K562 (cell line): ENCODE data around the gene NR1D2. TPM values are rescaled to one million over a fixed set of nuclear protein-coding genes. Genes with fewer than 3 reads are reported as not detected.

ENCODE experiments used
- ATAC-seq: fragments of 200-7000 bp; cut with Tn5 transposase; 3 replicates; pipeline ENCODE4 v1.9.1; 2020; ENCODE audit warnings: moderate library complexity
- BruUV-seq: library from RNA; stranded (reverse); fragments of 400-500 nt; replicated peaks from 2 replicates; lab custom pipeline; 2021; lab: Mats Ljungman, UMichigan
- CTCF ChIA-PET: fragments of 300-600 bp; formaldehyde crosslinking; extraction: SDS; loops from one replicate; lab custom pipeline; 2021; ENCODE audit warnings: low intra/inter-chr PET ratio; lab: Yijun Ruan, JAX
- POLR2A ChIA-PET: fragments of 300-600, 350-650 bp; sonication (Branson Sonifier 250); formaldehyde crosslinking; extraction: SDS; loops from one replicate; lab custom pipeline; 2021; ENCODE audit warnings: antibody characterized with exemption, inconsistent platforms; lab: Yijun Ruan, JAX
- DNase-seq, 4 experiments: peaks; one replicate each; pipeline versions ENCODE4 v3.0.0 to v3.0.0-alpha.2; 2011 to 2018; ENCODE audit warnings: low spot score in 3 of 4, mixed read lengths in 3 of 4; ENCODE audit errors: extremely low read depth in 1 of 4
- FAIRE-seq: peaks from 2 replicates; lab custom pipeline; 2011; peaks lifted over from hg19 to GRCh38; lab: Jason Lieb, UNC
- H2AFZ ChIP-seq: 2 replicates; pipeline ENCODE4 v1.6.0; 2011; ENCODE audit warnings: low read depth, low read length, control low read depth, inconsistent platforms
- H3K27ac ChIP-seq: fragments of 200-600 bp; 3 replicates; pipeline ENCODE4 v1.8.0; 2011; ENCODE audit warnings: low read depth, mild to moderate bottlenecking, control low read depth, inconsistent platforms, low read length, moderate library complexity, mixed read lengths; ENCODE audit errors: extremely low read depth
- H3K27me3 ChIP-seq, 2 experiments: fragments of 300-600 bp in 1 of 2; 2 replicates in 1 of 2; 3 replicates in 1 of 2; pipeline versions ENCODE4 v1.6.0 to v1.8.0; 2011; ENCODE audit warnings: inconsistent platforms in 2 of 2, low read length in 2 of 2, mild to moderate bottlenecking in 1 of 2, mixed read lengths in 1 of 2, moderate library complexity in 1 of 2; ENCODE audit not compliant: control insufficient read depth in 2 of 2, insufficient read depth in 2 of 2
- H3K36me3 ChIP-seq: fragments of 300-600 bp; 3 replicates; pipeline ENCODE4 v1.8.0; 2011; ENCODE audit warnings: mild to moderate bottlenecking, low read length, inconsistent platforms; ENCODE audit not compliant: control insufficient read depth, insufficient read depth
- H3K4me1 ChIP-seq, 2 experiments: fragments of 200-600 bp in 1 of 2; replicated peaks in 1 of 2; 2 replicates in 1 of 2; 3 replicates in 1 of 2; pipeline versions ENCODE4 v1.5.1 to v1.8.0; 2011; ENCODE audit warnings: inconsistent platforms in 2 of 2, low read length in 2 of 2, mild to moderate bottlenecking in 1 of 2, mixed read lengths in 1 of 2, moderate library complexity in 1 of 2; ENCODE audit not compliant: control insufficient read depth in 2 of 2, insufficient read depth in 2 of 2
- H3K4me2 ChIP-seq: 2 replicates; pipeline ENCODE4 v1.6.1; 2011; ENCODE audit warnings: low read length, control low read depth, inconsistent platforms, mixed read lengths; ENCODE audit not compliant: insufficient read depth
- H3K4me3 ChIP-seq: fragments of 200-600 bp; sonication (generic), shearing (Covaris generic); 2 replicates; pipeline ENCODE4 v1.5.1; 2016; ENCODE audit warnings: control low read depth, inconsistent platforms
- H3K79me2 ChIP-seq: fragments of 200-600 bp; 3 replicates; pipeline ENCODE4 v1.8.0; 2011; ENCODE audit warnings: low read length, inconsistent platforms; ENCODE audit not compliant: control insufficient read depth, insufficient read depth
- H3K9ac ChIP-seq, 2 experiments: 2 replicates each; pipeline versions ENCODE4 v1.6.0 to v1.6.1; 2011; ENCODE audit warnings: low read depth in 2 of 2, low read length in 2 of 2, control low read depth in 1 of 2, inconsistent platforms in 1 of 2, mild to moderate bottlenecking in 1 of 2, mixed read lengths in 1 of 2; ENCODE audit not compliant: insufficient read depth in 1 of 2
- H3K9me1 ChIP-seq: one replicate; pipeline ENCODE4 v1.6.0; 2011; ENCODE audit warnings: inconsistent platforms, mild to moderate bottlenecking, low read length, moderate library complexity; ENCODE audit not compliant: control insufficient read depth, insufficient read depth
- H3K9me3 ChIP-seq: replicated peaks from 2 replicates; pipeline ENCODE4 v1.5.1; 2011; ENCODE audit warnings: low read depth, low read length, inconsistent platforms; ENCODE audit not compliant: control insufficient read depth, insufficient read depth
- H4K20me1 ChIP-seq: replicated peaks from 2 replicates; pipeline ENCODE4 v1.6.1; 2011; ENCODE audit warnings: low read length, inconsistent platforms, mixed read lengths; ENCODE audit not compliant: control insufficient read depth, insufficient read depth
- BRD9 ChIP-seq: fragments of 450-650 bp; IDR thresholded peaks from 2 replicates; pipeline ENCODE4 v1.6.1; 2018; ENCODE audit warnings: low read depth; ENCODE audit not compliant: partially characterized antibody
- CEBPG ChIP-seq, 3 experiments: fragments of 200-800 bp in 1 of 3; sonication (Bioruptor generic) in 1 of 3; sonication (generic) in 1 of 3; formaldehyde crosslinking in 1 of 3; IDR thresholded peaks in 2 of 3; conservative IDR thresholded peaks in 1 of 3; 2 replicates each; pipeline versions ENCODE4 v1.6.1 to v1.8.0; 2016 to 2022; ENCODE audit warnings: missing compliant biosample characterization in 2 of 3, missing genetic modification characterization in 2 of 3, mild to moderate bottlenecking in 1 of 3, missing genetic modification reagents in 1 of 3
- CXXC5 ChIP-seq: fragments of 250-450 bp; sonication (Bioruptor Pico); IDR thresholded peaks from 2 replicates; pipeline ENCODE4 v1.8.0; 2022; ENCODE audit warnings: inconsistent platforms, mild to moderate bottlenecking, moderate library complexity
- DMBX1 ChIP-seq: fragments of 250-450 bp; sonication (Bioruptor Pico); IDR thresholded peaks from 2 replicates; pipeline ENCODE4 v1.8.0; 2022; ENCODE audit warnings: inconsistent platforms, mild to moderate bottlenecking, moderate library complexity, borderline replicate concordance
- ETV5 ChIP-seq: sonication (generic); formaldehyde crosslinking; IDR thresholded peaks from 2 replicates; pipeline ENCODE4 v1.4.0; 2020; ENCODE audit warnings: low read depth, mild to moderate bottlenecking, missing genetic modification reagents
- MAFK ChIP-seq: IDR thresholded peaks from 2 replicates; pipeline ENCODE4 v1.6.1; 2011; ENCODE audit warnings: low read length, improper control_type of control experiment
- MTA1 ChIP-seq: fragments of 450-650 bp; IDR thresholded peaks from 2 replicates; pipeline ENCODE4 v1.6.1; 2017; ENCODE audit warnings: borderline replicate concordance
- MYC ChIP-seq, 2 experiments: fragments of 250-450 bp in 1 of 2; sonication (Bioruptor Pico) in 1 of 2; IDR thresholded peaks; 2 replicates each; pipeline versions ENCODE4 v1.5.1 to v1.6.1; 2012 to 2021; ENCODE audit warnings: low read depth in 2 of 2, borderline replicate concordance in 1 of 2, improper control_type of control experiment in 1 of 2, low read length in 1 of 2, mild to moderate bottlenecking in 1 of 2, moderate library complexity in 1 of 2
- PCBP1 ChIP-seq: fragments of 200-400 bp; formaldehyde crosslinking; IDR thresholded peaks from 2 replicates; pipeline ENCODE4 v1.6.1; 2018; ENCODE audit warnings: mild to moderate bottlenecking, low read depth, low read length; ENCODE audit not compliant: poor library complexity, severe bottlenecking
- RBM34 ChIP-seq: fragments of 200-400 bp; formaldehyde crosslinking; IDR thresholded peaks from 2 replicates; pipeline ENCODE4 v1.6.1; 2018; ENCODE audit warnings: low read length, borderline replicate concordance; ENCODE audit not compliant: insufficient read depth
- RFX1 ChIP-seq: fragments of 450-650 bp; IDR thresholded peaks from 2 replicates; pipeline ENCODE4 v1.6.1; 2016; ENCODE audit warnings: mild to moderate bottlenecking, moderate library complexity
- SMAD3 ChIP-seq: fragments of 450-650 bp; formaldehyde crosslinking; conservative IDR thresholded peaks from 2 replicates; pipeline ENCODE4 v1.4.0; 2020; ENCODE audit warnings: mild to moderate bottlenecking
- STAT5A ChIP-seq: IDR thresholded peaks from 2 replicates; pipeline ENCODE4 v1.6.1; 2012; ENCODE audit warnings: low read length, inconsistent platforms, borderline replicate concordance
- TCF3 ChIP-seq: sonication (generic); formaldehyde crosslinking; IDR thresholded peaks from 2 replicates; pipeline ENCODE4 v1.4.0; 2020; ENCODE audit warnings: mild to moderate bottlenecking, missing genetic modification reagents
- YY1 ChIP-seq, 3 experiments: IDR thresholded peaks; 2 replicates each; pipeline ENCODE4 v1.6.1; 2011; ENCODE audit warnings: low read length in 2 of 3, mild to moderate bottlenecking in 2 of 3, moderate library complexity in 2 of 3, borderline replicate concordance in 1 of 3, control low read depth in 1 of 3, low read depth in 1 of 3; ENCODE audit not compliant: insufficient read depth in 3 of 3, insufficient replicate concordance in 2 of 3, control insufficient read depth in 1 of 3, insufficient read length in 1 of 3; ENCODE audit errors: extremely low read depth in 1 of 3
- ZNF316 ChIP-seq: fragments of 450-650 bp; IDR thresholded peaks from 2 replicates; pipeline ENCODE4 v1.6.1; 2016
- ZNF57 ChIP-seq: fragments of 450-650 bp; formaldehyde crosslinking; IDR thresholded peaks from 2 replicates; pipeline ENCODE4 v1.4.0; 2020; ENCODE audit warnings: mild to moderate bottlenecking, moderate library complexity
- ZNF583 ChIP-seq: fragments of 250-450 bp; sonication (Bioruptor Pico); IDR thresholded peaks from 2 replicates; pipeline ENCODE4 v1.4.0; 2020
- ZNF592 ChIP-seq: fragments of 450-650 bp; IDR thresholded peaks from 2 replicates; pipeline ENCODE4 v1.6.1; 2017; ENCODE audit warnings: antibody characterized with exemption, mild to moderate bottlenecking
- in situ Hi-C: fragments of 300-500 bp; cut with MboI; formaldehyde crosslinking; loops from 4 replicates; pipeline ENCODE4 v1.15.0; 2018; ENCODE audit warnings: inconsistent platforms, mixed read lengths
- intact Hi-C: fragments of 100-400 bp; cut with micrococcal nuclease; formaldehyde crosslinking; loops from 2 replicates; pipeline ENCODE4 v1.14.2; 2022
- polyA plus RNA-seq, 8 experiments: library from polyadenylated mRNA; depleted of rRNA in 4 of 8; stranded (reverse) in 5 of 8; unstranded in 3 of 8; fragments of >200 nt; fragmentation: Nextera tagmentation in 2 of 8; fragmentation: Illumina TruSeq in 1 of 8; extraction: Ambion mirVana in 2 of 8; extraction: Trizol in 1 of 8; gene quantifications; 2 replicates each; pipeline versions ENCODE4 v1.2.1 to v1.2.3, GENCODE V29; 2011 to 2014; ENCODE audit warnings: inconsistent platforms in 1 of 8, missing spikeins in 1 of 8
- total RNA-seq, 7 experiments: library from RNA; depleted of rRNA in 6 of 7; stranded (reverse); fragments of >200 nt in 6 of 7; fragmentation: Illumina TruSeq in 2 of 7; extraction: Trizol in 2 of 7; gene quantifications; 2 replicates each; pipeline versions ENCODE4 v1.2.1 to v1.2.3, GENCODE V29; 2011 to 2021; ENCODE audit warnings: low replicate concordance in 1 of 7

Gene NR1D2
- total and polyA plus RNA-seq, 9 of the 15 experiments (the other 6 are each of a cell fraction or from before 2014, with no cell fraction given) = 1.2 to 5.5 (median 2.9) TPM

GRCh38 chr3:23938688-23939087 lies 6.4 kb upstream of the NR1D2 start:
- intact Hi-C loops (no loop called here), in situ Hi-C loops (no loop called here)
- Histone ChIP-seq H3K9ac (no peak overlapping the region), H3K4me1 (peaks cover 7 to 20% of the 10 kb centered on the region in 2 experiments; a peak in 4 of 5 replicates), H3K4me2 (0 out of 2 replicates have a peak overlapping the region, but pooled peaks have one; percentile 11), H3K27me3 (no peaks in the 10 kb centered on the region), H3K36me3 (no peaks in the 10 kb centered on the region), H4K20me1 (no peaks in the 10 kb centered on the region), H3K9me3 (no peaks in the 10 kb centered on the region), H3K27ac (no peak overlapping the region; the same call in 2 of the 3 replicates), H2AFZ (peak overlapping the region; percentile 51), H3K79me2 (no peaks in the 10 kb centered on the region), H3K4me3 (no peak overlapping the region), H3K9me1 (no peaks in the 10 kb centered on the region)
- FAIRE-seq (no peak), ATAC-seq (peak; percentile 74), DNase-seq (peak in 2 of 4 experiments; percentile 23 to 43)
- ChIA-PET POLR2A (interaction anchor here (0.7 to 11.6 kb wide), 2 partner anchors 20 to 1835 kb away, joined by 3 to 165 read pairs; partner anchors contain the start of genes NKIRAS1 and RPL15), CTCF (no interaction called here)
- no TSS peak for BruUV-seq
- no peak for TF ChIP-seq BRD9
- TF ChIP-seq ZNF592 = 0 out of 2 replicates have a peak, but pooled peaks have one; percentile 29
- no peak for TF ChIP-seq MTA1
- no peak for TF ChIP-seq ZNF583 (CRISPR knock-in tag)
- no peak for TF ChIP-seq RBM34
- peak; percentile 35 for TF ChIP-seq CXXC5 (CRISPR knock-in tag)
- no peak for TF ChIP-seq RFX1
- TF ChIP-seq DMBX1 (CRISPR knock-in tag) = peak; percentile 24; the same call in 1 of the 2 replicates
- TF ChIP-seq ETV5 (CRISPR knock-in tag) = no peak
- TF ChIP-seq ZNF57 (CRISPR knock-in tag) = no peak
- peak; percentile 34 to 90 (median 48) for TF ChIP-seq YY1 (IDR thresholded peaks at IDR 0.05; ENCODE audit: borderline replicate concordance in 1 of 3, control insufficient read depth in 1 of 3, extremely low read depth in 1 of 3, insufficient read depth in 3 of 3, insufficient read length in 1 of 3, insufficient replicate concordance in 2 of 3, low read depth in 1 of 3, low read length in 2 of 3)
- TF ChIP-seq STAT5A = peak; percentile 10; the same call in 1 of the 2 replicates
- TF ChIP-seq PCBP1 = no peak
- TF ChIP-seq CEBPG (CRISPR knock-in tag; IDR thresholded peaks at IDR 0.05) = peak; percentile 95
- peak; percentile 57 to 73 for TF ChIP-seq CEBPG (tag; conservative IDR thresholded peaks at IDR 0.05 in 1 of 2, IDR thresholded peaks at IDR 0.05 in 1 of 2)
- TF ChIP-seq TCF3 (CRISPR knock-in tag) = peak; percentile 61
- no peak for TF ChIP-seq SMAD3 (CRISPR knock-in tag)
- TF ChIP-seq ZNF316 = no peak
- no peak for TF ChIP-seq MAFK
- TF ChIP-seq MYC (IDR thresholded peaks at IDR 0.05; ENCODE audit: low read depth, low read length) = peak; percentile 73; the same call in 1 of the 2 replicates
- TF ChIP-seq MYC (CRISPR knock-in tag; IDR thresholded peaks at IDR 0.05; ENCODE audit: borderline replicate concordance, low read depth) = no peak
